HepG2 (cell line): ENCODE measurements around the gene PRM3. TPM values are rescaled to one million over a fixed set of nuclear protein-coding genes. Genes with fewer than 3 reads are reported as not detected.

Source experiments
- CC2D1A ChIP-seq: sonication (generic); formaldehyde crosslinking; IDR thresholded peaks from 2 replicates; pipeline ENCODE4 v1.8.1; 2023; ENCODE audit warnings: mild to moderate bottlenecking, missing genetic modification reagents
- CTCF ChIP-seq: sonication (generic); formaldehyde crosslinking; IDR thresholded peaks from 2 replicates; pipeline ENCODE4 v1.5.0; 2020; ENCODE audit warnings: mild to moderate bottlenecking, missing genetic modification reagents, moderate library complexity
- DMAP1 ChIP-seq: IDR thresholded peaks from 2 replicates; pipeline ENCODE4 v1.6.1; 2016
- HNF1B ChIP-seq: sonication (generic); formaldehyde crosslinking; IDR thresholded peaks from 2 replicates; pipeline ENCODE4 v1.5.1; 2020; ENCODE audit warnings: mild to moderate bottlenecking, moderate library complexity, missing genetic modification reagents
- MIER2 ChIP-seq: IDR thresholded peaks from 2 replicates; pipeline ENCODE4 v1.6.1; 2016; ENCODE audit warnings: missing biosample characterization, missing genetic modification reagents
- PCBP2 ChIP-seq: fragments of 200-400 bp; formaldehyde crosslinking; optimal IDR thresholded peaks from 2 replicates; pipeline ENCODE3; 2018; ENCODE audit warnings: low read length, low read depth; ENCODE audit not compliant: poor library complexity, severe bottlenecking
- THAP11 ChIP-seq: IDR thresholded peaks from 2 replicates; pipeline ENCODE4 v1.6.1; 2016; ENCODE audit warnings: missing biosample characterization, missing genetic modification reagents
- ZBTB33 ChIP-seq: sonication (generic); formaldehyde crosslinking; IDR thresholded peaks from 2 replicates; pipeline ENCODE4 v1.4.0; 2020; ENCODE audit warnings: missing genetic modification reagents
- ZNF17 ChIP-seq: sonication (generic); formaldehyde crosslinking; IDR thresholded peaks from 2 replicates; pipeline ENCODE4 v1.5.0; 2020; ENCODE audit warnings: mild to moderate bottlenecking, missing genetic modification reagents
- ZNF292 ChIP-seq: sonication (generic); formaldehyde crosslinking; IDR thresholded peaks from 2 replicates; pipeline ENCODE4 v1.8.1; 2022; ENCODE audit warnings: mild to moderate bottlenecking, low read depth, missing genetic modification reagents, borderline replicate concordance
- ZNF33A ChIP-seq: sonication (generic); formaldehyde crosslinking; IDR thresholded peaks from 2 replicates; pipeline ENCODE4 v1.5.1; 2020; ENCODE audit warnings: missing genetic modification reagents, mild to moderate bottlenecking, moderate library complexity, borderline replicate concordance
- ZNF513 ChIP-seq: sonication (generic); formaldehyde crosslinking; conservative IDR thresholded peaks from 2 replicates; pipeline ENCODE4 v1.5.0; 2020; ENCODE audit warnings: missing genetic modification reagents
- ZNF609 ChIP-seq: sonication (generic); formaldehyde crosslinking; IDR thresholded peaks from 2 replicates; pipeline ENCODE4 v1.4.0; 2020; ENCODE audit warnings: mild to moderate bottlenecking, missing genetic modification reagents, borderline replicate concordance
- ZNF740 ChIP-seq: sonication (generic); formaldehyde crosslinking; IDR thresholded peaks from 2 replicates; pipeline ENCODE4 v1.4.0; 2020; ENCODE audit warnings: missing genetic modification reagents
- polyA plus RNA-seq, 8 experiments: library from polyadenylated mRNA; depleted of rRNA in 3 of 8; stranded (reverse) in 7 of 8; unstranded in 1 of 8; fragments of >200 nt; fragmentation: Illumina TruSeq in 4 of 8; extraction: Trizol in 4 of 8; gene quantifications; 2 replicates each; pipeline versions ENCODE4 v1.2.1 to v1.2.3, GENCODE V29; 2011 to 2016; ENCODE audit warnings: low read depth in 4 of 8, missing spikeins in 1 of 8, mixed read lengths in 1 of 8; ENCODE audit not compliant: insufficient read depth in 1 of 8
- total RNA-seq, 5 experiments: library from RNA; depleted of rRNA; stranded (reverse); fragments of >200 nt; fragmentation: Illumina TruSeq; extraction: Trizol; gene quantifications; 2 replicates each; pipeline ENCODE4 v1.2.3, GENCODE V29; 2016; ENCODE audit warnings: low read depth in 1 of 5

The PRM3 gene
- total and polyA plus RNA-seq, 2 of the 13 experiments (the other 11 are each of a cell fraction or from before 2014, with no cell fraction given), result not detected

- TF ChIP-seq ZBTB33, result 0 out of 2 replicates have a peak, but pooled peaks have one; percentile 7
- TF ChIP-seq CTCF (CRISPR knock-in tag), result no peak
- TF ChIP-seq PCBP2, result no peak
- TF ChIP-seq CC2D1A (CRISPR knock-in tag), result no peak
- TF ChIP-seq ZNF17, result no peak
- TF ChIP-seq ZNF33A, result no peak
- no peak for TF ChIP-seq ZNF513
- TF ChIP-seq ZNF740, result 0 out of 2 replicates have a peak, but pooled peaks have one; percentile 30
- TF ChIP-seq MIER2, result peak; percentile 47; the same call in 1 of the 2 replicates
- TF ChIP-seq THAP11 (CRISPR knock-in tag), result no peak
- 0 out of 2 replicates have a peak, but pooled peaks have one; percentile 74 for TF ChIP-seq HNF1B (CRISPR knock-in tag)
- TF ChIP-seq ZNF609 (CRISPR knock-in tag), result peak; percentile 47; the same call in 1 of the 2 replicates
- peak; percentile 59; the same call in 1 of the 2 replicates for TF ChIP-seq ZNF292
- TF ChIP-seq DMAP1, result no peak
Observed at GRCh38 chr16:11273721-11274324, 394 bp upstream of the PRM3 start (continued).
